ENCODE results near the gene SPANXC.

- TF ChIP-seq CTCF (IDR thresholded peaks at IDR 0.05; ENCODE audit: poor library complexity, severe bottlenecking) (no peak), POLR2AphosphoS5 (IDR thresholded peaks at IDR 0.05) (no peak), RAD21 (conservative IDR thresholded peaks at IDR 0.05) (no peak), EP300 (conservative IDR thresholded peaks at IDR 0.05; ENCODE audit: poor library complexity, severe bottlenecking) (no peak)
Measured at GRCh38 chrX:141221611-141222010, 20.7 kb downstream of the SPANXC start.
